ENCODE data around the gene CACNA2D2. TPM values are rescaled to one million over a fixed set of nuclear protein-coding genes. Genes with fewer than 3 reads are reported as not detected.

The CACNA2D2 gene
- total and polyA plus RNA-seq, 4 donors = 0.10 to 0.19 (median 0.15) TPM

GRCh38 chr3:50341996-50342650 is 161.3 kb downstream of the CACNA2D2 start:
- Histone ChIP-seq H3K36me3 (ENCODE audit: control insufficient read depth in 4 of 4, insufficient read depth in 3 of 4, low read depth in 1 of 4, low read length in 3 of 4) (no peaks in the 10 kb centered on the region), H3K9ac (ENCODE audit: low read depth in 1 of 2, low read length in 2 of 2) (no peak overlapping the region), H3K9me3 (ENCODE audit: control insufficient read depth in 4 of 4, low read length in 3 of 4) (no peaks in the 10 kb centered on the region), H3K27ac (ENCODE audit: low read depth in 1 of 2, low read length in 2 of 2) (no peak overlapping the region), H3K4me3 (ENCODE audit: low read depth in 1 of 3, low read length in 3 of 3) (no peak overlapping the region), H3K4me1 (ENCODE audit: control insufficient read depth in 4 of 4, insufficient read depth in 4 of 4, low read length in 3 of 4) (peaks cover 5 to 25% (median 12%) of the 10 kb centered on the region in 4 donors), H3K27me3 (ENCODE audit: control insufficient read depth in 4 of 4, insufficient read depth in 4 of 4, low read length in 3 of 4) (no peaks in the 10 kb centered on the region)
- TF ChIP-seq ZBTB33 (IDR thresholded peaks at IDR 0.05) = no peak
- TF ChIP-seq EGR1 (IDR thresholded peaks at IDR 0.05; ENCODE audit: low read depth in 2 of 2) = no peak
- TF ChIP-seq FOXA2 (IDR thresholded peaks at IDR 0.05) = no peak
- TF ChIP-seq TAF1 (conservative IDR thresholded peaks at IDR 0.05) = no peak
- TF ChIP-seq GABPA (IDR thresholded peaks at IDR 0.05 in 1 of 2, conservative IDR thresholded peaks at IDR 0.05 in 1 of 2) = no peak
- TF ChIP-seq YY1 (IDR thresholded peaks at IDR 0.05) = no peak
- no peak for TF ChIP-seq RXRA (IDR thresholded peaks at IDR 0.05)
- no peak for TF ChIP-seq ATF3 (IDR thresholded peaks at IDR 0.05)
- no peak for TF ChIP-seq FOXA1 (IDR thresholded peaks at IDR 0.05)
- no peak for DNase-seq (ENCODE audit: low spot score)
- 94% methylated on average over 13 of the region's 13 CpGs for WGBS

- H3K36me3 ChIP-seq (ENCODE audit: control insufficient read depth in 4 of 4, insufficient read depth in 3 of 4, low read depth in 1 of 4, low read length in 3 of 4) = no peaks in the 10 kb centered on the region
- no peak overlapping the region for H3K4me3 ChIP-seq (ENCODE audit: low read depth in 1 of 3, low read length in 3 of 3)
- 96% methylated on average over 9 of the region's 9 CpGs for WGBS
- no peak for DNase-seq (ENCODE audit: low spot score)
- no peak overlapping the region for H3K9ac ChIP-seq (ENCODE audit: low read depth in 1 of 2, low read length in 2 of 2)
- no peaks in the 10 kb centered on the region for H3K9me3 ChIP-seq (ENCODE audit: control insufficient read depth in 4 of 4, low read length in 3 of 4)
- H3K27ac ChIP-seq (ENCODE audit: low read depth in 1 of 2, low read length in 2 of 2) = peak overlapping the region in 1 of 2 donors; percentile 21
- no peak for TF ChIP-seq HNF4A (conservative IDR thresholded peaks at IDR 0.05)
- no peak for TF ChIP-seq NR2F2 (IDR thresholded peaks at IDR 0.05)
- no peak for TF ChIP-seq GABPA (IDR thresholded peaks at IDR 0.05 in 1 of 2, conservative IDR thresholded peaks at IDR 0.05 in 1 of 2)
- TF ChIP-seq FOXA1 (IDR thresholded peaks at IDR 0.05) = no peak
- no peak for TF ChIP-seq ZBTB33 (IDR thresholded peaks at IDR 0.05)
- no peak for TF ChIP-seq MAX (IDR thresholded peaks at IDR 0.05)
- TF ChIP-seq YY1 (IDR thresholded peaks at IDR 0.05) = no peak
- no peak for TF ChIP-seq FOXA2 (IDR thresholded peaks at IDR 0.05)
- no peak for TF ChIP-seq REST (IDR thresholded peaks at IDR 0.05)
- no peak for TF ChIP-seq EGR1 (IDR thresholded peaks at IDR 0.05; ENCODE audit: low read depth in 2 of 2)
- no peak for TF ChIP-seq RXRA (IDR thresholded peaks at IDR 0.05)
- TF ChIP-seq RAD21 (IDR thresholded peaks at IDR 0.05) = no peak
- no peak for TF ChIP-seq ATF3 (IDR thresholded peaks at IDR 0.05)
- H3K4me1 ChIP-seq (ENCODE audit: control insufficient read depth in 4 of 4, insufficient read depth in 4 of 4, low read length in 3 of 4) = peaks cover 6 to 26% (median 13%) of the 10 kb centered on the region in 4 donors
- no peaks in the 10 kb centered on the region for H3K27me3 ChIP-seq (ENCODE audit: control insufficient read depth in 4 of 4, insufficient read depth in 4 of 4, low read length in 3 of 4)
Observed at GRCh38 chr3:50341537-50341936, 161.9 kb downstream of the CACNA2D2 start.

Data from liver (tissue), 9 donors.